GM18502 (cell line): ENCODE measurements around the gene USHBP1.
A peak's percentile ranks its signal among the peaks of the same experiment; 100 is the strongest.

Source experiments
- ATAC-seq: cut with Tn5 transposase; IDR thresholded peaks from one replicate; pipeline ENCODE4 v1.9.1; 2021; ENCODE audit warnings: mild to moderate bottlenecking; ENCODE audit not compliant: unreplicated experiment, poor library complexity

The USHBP1 gene

DNA sequence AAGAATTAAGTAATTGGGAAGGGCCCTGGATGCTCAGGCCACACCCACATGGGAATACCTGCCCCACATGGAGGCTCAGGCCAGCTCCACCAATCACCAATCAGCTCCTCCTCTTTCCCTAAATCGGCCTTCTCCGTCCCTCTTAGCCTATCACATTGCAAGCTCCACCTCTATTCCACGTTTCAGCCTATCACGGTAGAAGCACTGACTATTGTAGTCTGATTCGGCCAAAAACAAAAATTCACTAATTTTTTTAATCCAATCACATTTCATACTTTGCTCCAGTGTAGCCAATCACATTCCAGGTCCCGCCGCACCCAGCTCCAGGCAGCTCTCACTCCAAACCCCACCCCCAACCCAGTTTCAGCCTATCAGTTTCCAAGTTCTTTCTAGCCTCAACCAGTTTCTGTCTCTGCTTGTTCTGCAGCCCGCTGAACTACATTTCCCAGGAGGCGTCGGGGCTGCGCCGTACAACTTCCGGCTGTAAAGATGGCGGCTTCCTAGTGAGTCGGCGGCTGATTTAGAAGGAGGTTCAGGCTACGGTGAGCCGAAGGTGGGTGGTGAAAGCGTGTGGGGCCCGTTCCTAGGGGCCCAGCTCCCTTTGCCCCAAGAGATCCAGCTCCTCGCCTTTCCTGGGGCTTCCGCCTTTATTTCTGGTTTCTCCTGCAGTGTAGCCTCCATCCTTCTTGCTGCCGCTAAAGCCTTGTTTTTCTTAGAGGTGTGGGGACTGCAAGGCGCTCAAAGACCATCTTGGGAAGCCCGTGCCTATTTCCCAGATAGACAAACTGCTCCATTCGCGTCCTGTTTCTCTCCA is 2.6 kb upstream of the USHBP1 start, which contains the start of gene BABAM1:
BABAM1 (plus strand) TSS at position 469 of the 814 bp plus-strand sequence. CDS start 1,364 bp downstream, outside the sequence.
- peak; percentile 90 for ATAC-seq

DNA sequence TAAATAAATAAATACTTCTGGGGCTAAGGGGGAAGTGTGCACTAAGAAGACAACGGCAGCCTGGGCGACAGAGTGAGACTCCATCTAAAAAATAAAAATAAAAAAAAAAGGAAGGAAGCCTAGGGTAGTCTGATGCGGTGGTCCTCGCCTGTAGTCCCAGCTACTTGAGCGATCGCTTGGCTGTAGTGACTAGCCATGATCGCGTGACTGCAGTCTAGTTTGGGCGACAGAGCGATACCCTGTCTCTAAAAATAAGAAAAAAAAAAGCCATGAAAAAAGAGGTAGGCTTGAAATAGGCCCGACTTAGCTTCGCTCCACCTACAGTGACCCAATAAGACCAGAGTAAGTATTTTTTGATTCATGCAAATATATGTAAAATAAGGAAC is 2.0 kb upstream of the USHBP1 start:
- no peak for ATAC-seq

DNA sequence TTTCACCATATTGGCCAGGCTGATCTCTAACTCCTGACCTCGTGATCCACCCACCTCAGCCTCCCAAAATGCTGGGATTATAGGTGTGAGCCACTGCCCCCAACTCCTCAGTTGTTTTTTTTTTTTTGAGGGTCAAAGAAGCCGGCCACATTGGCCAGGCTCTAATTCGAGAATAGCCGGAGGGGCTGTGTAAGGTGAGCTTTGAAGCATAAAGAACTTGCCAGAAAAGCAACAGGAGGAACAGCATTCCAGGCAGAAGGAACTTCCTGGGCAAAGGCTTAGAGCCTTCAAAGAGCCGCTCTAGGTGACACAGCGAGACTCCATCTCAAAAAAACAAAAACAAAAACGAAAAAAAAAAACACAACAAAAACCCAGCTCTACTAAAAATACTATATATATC is 1.5 kb upstream of the USHBP1 start:
- no peak for ATAC-seq

DNA sequence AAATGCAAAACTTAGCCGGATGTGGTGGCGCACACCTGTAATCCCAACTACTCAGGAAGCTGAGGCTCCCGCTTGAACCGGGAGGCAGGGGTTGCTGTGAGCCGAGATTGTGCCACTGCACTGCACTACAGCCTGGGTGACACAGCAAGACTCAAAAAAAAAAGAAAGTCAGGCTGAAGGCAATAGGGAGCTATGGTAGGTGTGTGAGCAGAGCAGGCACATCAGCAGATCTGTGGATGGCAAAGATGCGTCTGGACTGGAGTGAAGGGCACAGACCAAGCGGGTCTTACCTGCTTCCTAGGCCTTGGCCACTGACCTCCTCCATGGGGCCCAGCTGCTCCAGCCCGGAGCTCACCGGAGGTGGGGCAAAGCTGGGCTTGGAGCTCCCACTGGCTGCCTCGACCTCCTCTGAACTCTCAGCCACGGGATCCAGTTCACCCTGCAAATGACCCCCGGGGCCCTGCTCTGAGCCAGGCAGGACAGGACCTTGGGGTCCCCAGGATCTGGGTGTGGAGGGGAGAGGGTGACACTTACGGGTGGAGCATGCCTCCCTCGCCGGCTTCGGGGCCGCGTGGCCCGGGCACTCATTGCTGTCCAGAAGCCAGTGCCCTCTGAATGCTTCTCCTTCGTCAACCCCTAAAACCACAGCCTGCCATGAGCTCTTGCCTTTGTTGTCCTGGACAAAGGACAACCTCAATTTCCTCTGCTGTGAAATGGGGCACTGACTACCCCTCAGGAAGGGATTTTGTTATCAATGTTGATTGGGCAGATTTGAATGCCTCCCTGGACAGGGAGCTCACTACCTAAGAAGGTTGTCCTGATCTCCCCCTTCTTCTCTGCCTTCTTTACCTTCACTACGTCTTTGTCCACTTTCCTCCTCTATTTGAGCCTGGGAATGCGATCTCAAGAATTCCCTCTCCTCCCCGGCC is 569 bp downstream of the USHBP1 start:
- no peak for ATAC-seq

DNA sequence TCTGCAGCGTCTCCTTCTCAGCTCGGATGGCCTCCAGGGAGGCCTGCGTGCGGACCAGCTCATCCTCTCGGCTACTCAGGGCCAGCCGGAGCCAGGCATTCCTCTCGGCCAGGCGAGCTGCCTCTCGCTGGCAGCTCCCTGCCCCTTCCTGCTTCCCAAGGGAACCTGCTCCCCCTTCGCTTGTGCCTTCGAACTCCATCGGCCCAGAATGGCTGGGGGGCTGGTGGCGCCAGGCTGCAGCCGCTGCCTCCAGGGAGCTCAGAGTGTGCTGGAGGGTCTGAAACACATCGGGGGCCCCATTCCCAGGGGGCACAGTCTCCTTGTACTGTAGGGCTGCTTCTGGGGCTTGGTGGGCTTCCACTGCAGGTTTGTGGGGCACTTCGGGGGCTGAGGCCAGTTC is 2.0 kb downstream of the USHBP1 start:
- ATAC-seq: no peak

DNA sequence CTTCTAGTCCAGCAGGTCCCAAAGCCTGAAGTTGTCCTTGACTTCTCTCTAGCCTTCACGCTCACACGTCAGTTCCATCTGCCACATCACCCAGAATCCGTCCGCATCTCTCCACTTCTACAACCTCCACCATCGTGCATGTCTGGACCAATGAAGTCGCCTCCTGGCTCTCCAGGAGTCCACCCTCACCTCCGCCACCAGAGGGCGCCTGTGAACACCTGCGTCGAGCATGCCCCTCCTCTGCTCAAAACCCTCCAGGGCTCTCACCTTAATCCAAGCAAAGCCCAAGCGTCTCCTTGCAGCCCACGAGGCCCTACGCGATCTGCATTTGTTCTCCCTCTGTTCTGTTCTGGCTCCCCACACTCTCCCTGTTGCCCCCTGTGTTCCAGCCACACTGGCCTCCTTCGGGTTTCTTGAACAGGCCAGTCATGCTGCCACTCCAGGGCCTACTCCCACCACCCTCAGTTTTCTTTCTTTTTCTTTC is 3.7 kb downstream of the USHBP1 start:
- peak; percentile 80 for ATAC-seq

DNA sequence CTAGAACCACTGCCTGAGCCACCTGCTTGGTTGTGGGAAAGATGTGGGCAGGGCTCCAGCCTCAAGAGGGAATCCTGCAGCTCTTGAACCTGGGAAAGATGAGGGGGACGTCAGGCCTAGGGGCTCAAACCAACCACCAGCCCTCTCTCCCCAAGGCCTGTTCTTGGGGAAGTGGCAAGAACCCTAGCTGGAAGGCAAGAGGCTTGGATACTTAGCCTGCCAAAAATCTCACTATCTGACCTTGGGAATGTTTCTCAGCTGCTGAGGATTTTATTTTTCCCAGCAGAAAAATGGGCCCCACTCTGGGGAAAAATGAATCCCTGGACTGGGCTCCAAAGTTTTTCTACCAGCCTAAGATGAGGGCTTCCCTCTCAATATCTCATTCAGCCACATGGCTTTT is 4.6 kb downstream of the USHBP1 start:
- no peak for ATAC-seq

DNA sequence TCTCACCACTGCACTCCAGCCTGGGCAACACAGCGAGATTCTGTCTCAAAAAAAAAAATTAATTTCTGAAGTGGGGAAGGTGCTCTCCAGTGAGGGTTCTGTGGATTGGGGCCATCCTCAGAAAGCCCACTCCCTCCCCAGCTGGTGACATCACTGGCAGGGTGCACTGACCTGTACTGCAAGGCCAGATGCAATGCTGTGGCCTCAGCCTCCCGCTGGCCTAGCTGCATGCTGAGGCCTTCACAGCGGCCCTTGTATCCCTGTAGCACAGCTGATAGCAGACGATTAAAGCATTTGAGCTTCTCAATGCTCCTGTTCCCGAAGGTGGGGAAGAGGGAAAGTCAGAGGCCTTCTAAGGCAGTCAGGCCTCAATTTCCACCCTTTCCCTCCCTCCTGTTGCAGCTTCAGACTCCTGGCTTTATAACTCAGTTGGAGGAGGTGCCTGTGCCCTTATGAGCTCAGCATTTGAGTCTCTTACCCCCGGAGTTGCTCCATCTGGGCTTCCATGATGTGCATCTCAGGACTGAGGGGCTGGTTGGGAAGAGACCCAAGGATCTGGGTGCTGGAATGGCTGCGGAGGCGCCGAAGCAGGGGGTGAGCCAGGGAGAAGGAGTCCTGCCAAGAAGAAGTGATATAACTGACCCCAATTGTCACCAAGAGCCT is 5.3 kb downstream of the USHBP1 start:
- ATAC-seq: no peak

DNA sequence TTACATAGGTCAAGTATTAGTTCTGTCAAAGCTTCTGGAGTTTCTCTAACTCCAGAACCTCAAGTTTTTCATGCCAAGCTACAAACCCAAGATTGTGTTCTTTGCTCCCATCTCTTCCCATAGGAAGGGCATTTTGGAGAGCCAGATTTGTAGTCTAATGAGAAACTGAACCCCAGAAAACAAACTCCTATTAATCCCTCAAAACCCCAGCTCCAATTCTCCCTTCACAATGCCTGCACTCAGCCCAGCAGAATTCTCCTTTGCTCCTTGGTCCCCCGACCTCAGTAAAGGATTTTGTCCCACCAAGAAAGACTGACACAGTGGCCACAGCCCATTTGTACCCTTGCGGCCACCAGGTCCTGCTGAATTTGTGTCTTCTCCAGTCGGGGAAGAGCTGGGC is 8.4 kb downstream of the USHBP1 start:
- no peak for ATAC-seq

DNA sequence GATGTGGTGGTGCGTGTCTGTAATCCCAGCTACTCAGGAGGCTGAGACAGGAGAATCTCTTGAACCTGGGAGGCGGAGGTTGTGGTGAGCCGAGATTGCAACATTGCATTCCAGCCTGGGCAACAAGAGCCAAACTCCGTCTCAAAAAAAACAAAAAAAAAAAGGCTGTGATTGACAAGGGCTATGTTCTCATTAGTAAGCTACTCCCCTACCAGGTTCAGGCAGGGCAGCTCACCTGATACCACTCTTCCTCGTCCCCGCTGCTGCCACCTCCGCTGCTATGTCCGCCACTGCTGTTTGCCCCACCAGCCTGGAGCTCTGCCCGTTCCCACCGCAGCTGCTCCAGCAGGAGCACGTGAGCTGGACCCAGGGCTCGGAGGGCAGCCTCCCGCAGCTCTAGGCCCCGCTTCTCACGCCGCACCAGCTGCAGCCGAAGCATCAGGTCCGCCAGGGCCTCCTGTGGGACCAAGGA is 9.4 kb downstream of the USHBP1 start:
- ATAC-seq: no peak

DNA sequence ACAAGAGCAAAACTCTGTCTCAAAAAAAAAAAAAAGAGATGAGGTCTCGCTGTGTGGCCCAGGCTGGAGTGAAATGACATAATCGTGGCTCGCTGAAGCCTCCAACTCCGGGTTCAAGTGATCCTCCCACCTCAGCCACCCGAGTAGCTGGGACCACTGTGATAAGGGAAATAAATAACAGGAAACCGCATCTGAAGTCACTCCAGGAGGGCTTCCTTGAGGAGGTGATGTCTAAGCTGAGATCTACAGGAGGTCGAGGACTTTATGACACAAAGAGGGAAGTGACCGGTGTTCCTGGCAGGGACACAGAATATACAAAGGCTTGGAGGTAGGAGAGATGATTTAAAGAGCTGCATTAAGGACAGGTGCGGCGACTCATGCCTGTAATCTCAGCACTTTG is 9.9 kb downstream of the USHBP1 start:
- no peak for ATAC-seq

DNA sequence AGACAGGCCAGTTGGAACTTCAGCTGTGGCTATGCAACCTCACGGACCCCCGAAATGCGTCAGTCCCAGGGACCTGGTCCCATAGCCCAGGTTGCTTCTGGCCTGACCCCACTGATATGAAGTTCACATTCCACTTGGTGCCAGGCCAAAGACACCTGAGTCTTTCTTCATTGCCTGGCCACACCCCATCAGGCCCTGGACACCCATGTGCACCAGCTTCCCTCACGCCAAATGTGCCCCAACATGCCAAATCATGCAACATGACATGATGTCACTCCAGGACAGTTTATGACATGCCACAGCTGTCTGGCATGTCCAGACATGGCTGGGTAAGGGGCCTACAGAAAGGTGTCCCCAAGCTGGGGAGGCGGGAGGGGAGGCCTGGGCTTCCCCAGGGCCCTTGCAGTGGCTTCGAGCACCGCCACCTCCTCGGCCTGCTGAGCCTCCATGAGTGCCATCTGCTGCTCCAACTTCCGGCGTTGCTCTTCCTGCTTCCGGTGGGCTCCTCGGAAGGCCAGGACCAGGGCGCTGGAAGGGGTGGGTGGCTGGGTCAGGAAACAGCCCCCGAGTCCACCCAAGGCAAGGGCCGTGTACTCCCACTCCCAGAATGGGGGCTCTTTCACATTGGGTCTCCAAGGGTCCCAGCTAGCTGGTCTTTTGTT is 14.5 kb downstream of the USHBP1 start:
- ATAC-seq: no peak

DNA sequence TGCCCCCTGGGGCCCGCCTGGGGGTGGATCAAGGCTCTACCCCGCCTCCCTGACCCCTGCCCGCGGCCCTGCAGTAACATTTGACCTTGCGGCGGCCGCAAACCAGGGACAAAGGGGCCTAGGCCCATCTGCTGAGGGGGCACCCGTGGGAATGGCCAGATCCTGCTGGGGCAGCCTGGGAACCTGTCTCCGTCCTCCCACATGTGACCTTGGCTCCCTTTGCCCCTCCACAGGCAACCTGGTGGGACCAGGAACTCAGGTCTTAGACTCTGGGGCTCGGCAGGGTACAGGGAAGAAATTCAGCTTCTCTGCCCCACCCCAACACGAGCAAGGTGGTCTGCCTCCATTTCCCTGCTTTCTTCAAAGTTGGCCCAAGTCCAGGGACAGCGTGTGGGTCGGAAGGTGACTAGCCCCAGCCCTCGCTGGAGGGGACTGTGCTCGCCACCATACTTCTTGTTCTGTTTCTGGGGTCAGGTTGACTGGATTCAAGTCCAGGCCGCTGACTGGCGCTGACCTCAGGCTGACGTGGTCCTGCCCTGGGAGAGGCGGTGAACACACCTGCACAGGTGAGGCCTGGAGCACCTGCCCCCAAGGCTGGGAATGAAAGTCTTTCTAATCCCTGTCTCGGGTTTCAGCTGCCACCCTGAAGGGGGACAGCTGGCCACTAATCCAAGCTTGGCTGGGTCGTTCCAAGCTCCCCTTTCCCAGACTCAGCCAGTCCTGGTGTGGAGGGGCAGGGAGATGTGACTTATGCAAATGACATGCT is 16.4 kb downstream of the USHBP1 start:
- no peak for ATAC-seq

DNA sequence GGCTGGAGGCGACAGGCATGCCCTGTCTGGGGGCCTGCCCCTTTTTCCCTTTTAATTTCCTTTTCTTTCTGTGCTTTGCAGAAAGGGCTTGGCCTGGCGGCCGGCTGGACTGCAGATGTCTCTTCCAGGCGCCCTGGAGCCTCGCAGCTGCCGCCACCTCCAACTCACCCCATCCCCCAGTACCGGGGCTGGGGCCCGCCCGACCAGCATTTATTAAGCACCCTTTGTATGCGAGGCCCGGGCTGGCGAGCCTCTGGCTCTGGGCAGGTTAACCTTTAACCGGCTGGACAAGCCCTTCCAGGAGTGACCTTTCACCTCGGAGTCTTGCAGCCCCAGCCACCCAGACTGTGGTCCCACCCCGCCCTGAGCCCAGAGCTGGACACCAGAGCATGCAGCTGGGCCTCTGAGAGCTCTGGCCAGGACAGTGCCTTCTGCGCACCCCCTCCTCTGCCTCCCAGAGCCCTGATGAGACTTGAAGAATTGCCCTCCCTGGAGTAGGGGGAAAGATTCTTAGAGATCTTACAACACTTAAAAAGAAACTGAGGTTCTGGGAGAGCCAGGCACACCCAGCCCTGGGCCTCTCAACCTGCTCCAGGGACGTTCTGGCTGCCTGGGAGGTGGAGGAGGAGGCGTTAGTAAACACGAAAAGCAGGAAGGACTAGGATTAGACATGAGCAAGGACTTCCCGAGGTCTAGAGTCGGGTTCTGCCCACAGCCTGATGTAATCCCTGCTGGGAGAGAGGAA is 17.7 kb downstream of the USHBP1 start:
- ATAC-seq: no peak

DNA sequence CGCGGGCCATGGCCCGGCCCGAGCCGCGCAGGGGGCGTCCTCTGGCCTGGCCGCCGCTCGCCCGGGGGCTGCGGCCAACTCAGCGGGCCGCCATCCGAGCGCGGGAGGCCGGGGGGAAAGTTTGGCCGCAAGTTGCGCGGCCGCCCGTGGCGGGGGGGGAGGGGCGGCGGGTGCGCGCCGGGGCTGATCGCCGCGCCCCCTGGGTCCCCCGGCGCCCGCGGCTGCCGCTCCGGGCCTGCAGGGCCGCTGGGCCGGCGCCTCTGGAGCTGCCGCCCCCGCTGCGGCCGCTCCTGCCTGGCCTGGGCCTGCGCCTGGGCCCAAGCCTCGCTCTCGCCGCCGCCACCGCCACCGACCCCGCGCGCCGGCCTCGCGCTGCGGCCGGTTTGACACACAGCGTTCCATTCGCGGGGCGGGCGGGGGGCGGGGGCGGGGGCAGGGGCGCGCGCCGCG is 19.0 kb downstream of the USHBP1 start, which contains the start of gene NR2F6:
NR2F6 (minus strand) TSS at position 385 of the 450 bp plus-strand sequence. CDS start 699 bp downstream, outside the sequence.
- ATAC-seq: peak; percentile 14

DNA sequence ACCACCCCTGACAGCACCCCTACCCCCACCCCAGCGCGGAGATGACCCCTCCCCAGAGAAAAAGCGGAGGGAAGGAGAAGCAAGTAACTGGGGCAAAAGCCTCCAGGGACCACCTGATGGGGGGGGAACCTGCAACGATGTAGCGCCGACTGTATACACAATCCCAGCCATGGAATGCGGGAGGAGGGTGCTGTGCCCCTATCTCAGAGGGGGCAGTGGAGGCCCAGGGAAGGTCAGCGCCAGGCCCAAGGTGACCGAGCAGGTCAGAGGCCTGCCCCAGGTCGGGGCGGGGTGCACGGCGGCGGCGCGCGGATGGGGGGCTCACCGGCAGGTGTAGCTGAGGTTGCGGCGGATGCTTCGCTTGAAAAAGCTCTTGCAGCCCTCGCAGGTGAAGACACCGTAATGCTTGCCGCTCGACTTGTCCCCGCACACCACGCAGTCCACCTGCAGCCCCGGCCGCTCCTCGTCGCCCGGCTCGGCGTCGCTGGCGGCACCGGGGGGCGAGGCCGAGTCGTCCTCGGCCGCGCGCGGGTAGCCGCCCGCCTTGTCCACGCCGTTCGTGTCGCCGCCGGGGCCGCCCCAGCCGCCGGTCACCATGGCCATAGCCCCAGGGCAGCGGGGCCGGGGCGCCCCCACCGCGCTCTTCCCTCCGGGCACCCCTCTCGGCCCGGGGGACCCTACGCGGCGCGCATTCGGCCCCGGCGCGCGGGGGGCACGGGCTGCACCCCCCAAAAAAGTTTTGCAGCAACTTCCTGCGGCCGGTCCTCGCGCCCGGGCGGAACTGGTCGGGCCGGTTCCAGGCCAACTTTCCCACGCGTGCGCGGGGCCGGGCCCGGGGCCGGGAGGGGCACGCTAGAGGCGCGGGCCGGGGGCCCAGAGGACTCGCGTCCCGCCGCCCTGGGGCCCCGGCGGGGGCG is 19.7 kb downstream of the USHBP1 start:
- ATAC-seq: peak; percentile 17
